SIG-M5 (cell line): ENCODE data around the gene MAP4K4.

Experiments used
- DNase-seq: peaks from one replicate; lab custom pipeline; 2025; lab: John Stamatoyannopoulos, UW

MAP4K4 gene

GRCh38 chr2:101723371-101724124 lies 26.0 kb downstream of the MAP4K4 start:
- DNase-seq: no peak

GRCh38 chr2:101724125-101724474 lies 26.6 kb downstream of the MAP4K4 start:
- no peak for DNase-seq

GRCh38 chr2:101725038-101725437 lies 27.5 kb downstream of the MAP4K4 start:
- no peak for DNase-seq

- no peak for DNase-seq
Observed at GRCh38 chr2:101725515-101726192, 28.1 kb downstream of the MAP4K4 start.

- DNase-seq: no peak
Observed at GRCh38 chr2:101728865-101729264, 31.4 kb downstream of the MAP4K4 start.

GRCh38 chr2:101729521-101730190 lies 32.1 kb downstream of the MAP4K4 start:
- DNase-seq: no peak

GRCh38 chr2:101731221-101732054 lies 33.9 kb downstream of the MAP4K4 start:
- no peak for DNase-seq

GRCh38 chr2:101732199-101732598 lies 34.7 kb downstream of the MAP4K4 start:
- no peak for DNase-seq

- no peak for DNase-seq
Observed at GRCh38 chr2:101732773-101733256, 35.3 kb downstream of the MAP4K4 start.

GRCh38 chr2:101733257-101733993 lies 35.9 kb downstream of the MAP4K4 start:
- DNase-seq: no peak

- DNase-seq: no peak
Observed at GRCh38 chr2:101734505-101735165, 37.1 kb downstream of the MAP4K4 start.

- DNase-seq: no peak
Observed at GRCh38 chr2:101735166-101735533, 37.6 kb downstream of the MAP4K4 start.

- no peak for DNase-seq
Observed at GRCh38 chr2:101736233-101736632, 38.7 kb downstream of the MAP4K4 start.

GRCh38 chr2:101736861-101737291 lies 39.4 kb downstream of the MAP4K4 start:
- no peak for DNase-seq

GRCh38 chr2:101737478-101738255 lies 40.2 kb downstream of the MAP4K4 start:
- DNase-seq: no peak

GRCh38 chr2:101738649-101739048 lies 41.1 kb downstream of the MAP4K4 start:
- no peak for DNase-seq

GRCh38 chr2:101740555-101740964 lies 43.1 kb downstream of the MAP4K4 start:
- DNase-seq: no peak

- DNase-seq: no peak
Observed at GRCh38 chr2:101741775-101742520, 44.4 kb downstream of the MAP4K4 start.

- no peak for DNase-seq
Observed at GRCh38 chr2:101742547-101742946, 45.0 kb downstream of the MAP4K4 start.
